K562 (cell line): ENCODE data around the gene CENPT. TPM values are rescaled to one million over a fixed set of nuclear protein-coding genes. Genes with fewer than 3 reads are reported as not detected.

ENCODE experiments used
- ATAC-seq: fragments of 200-7000 bp; cut with Tn5 transposase; 3 replicates; pipeline ENCODE4 v1.9.1; 2020; ENCODE audit warnings: moderate library complexity
- BruUV-seq: library from RNA; stranded (reverse); fragments of 400-500 nt; replicated peaks from 2 replicates; lab custom pipeline; 2021; lab: Mats Ljungman, UMichigan
- CTCF ChIA-PET: fragments of 300-600 bp; formaldehyde crosslinking; extraction: SDS; loops from one replicate; lab custom pipeline; 2021; ENCODE audit warnings: low intra/inter-chr PET ratio; lab: Yijun Ruan, JAX
- POLR2A ChIA-PET: fragments of 300-600, 350-650 bp; sonication (Branson Sonifier 250); formaldehyde crosslinking; extraction: SDS; loops from one replicate; lab custom pipeline; 2021; ENCODE audit warnings: antibody characterized with exemption, inconsistent platforms; lab: Yijun Ruan, JAX
- DNase-seq, 4 experiments: peaks; one replicate each; pipeline versions ENCODE4 v3.0.0 to v3.0.0-alpha.2; 2011 to 2018; ENCODE audit warnings: low spot score in 3 of 4, mixed read lengths in 3 of 4; ENCODE audit errors: extremely low read depth in 1 of 4
- FAIRE-seq: peaks from 2 replicates; lab custom pipeline; 2011; peaks lifted over from hg19 to GRCh38; lab: Jason Lieb, UNC
- H2AFZ ChIP-seq: 2 replicates; pipeline ENCODE4 v1.6.0; 2011; ENCODE audit warnings: low read depth, low read length, control low read depth, inconsistent platforms
- H3K27ac ChIP-seq: fragments of 200-600 bp; 3 replicates; pipeline ENCODE4 v1.8.0; 2011; ENCODE audit warnings: low read depth, mild to moderate bottlenecking, control low read depth, inconsistent platforms, low read length, moderate library complexity, mixed read lengths; ENCODE audit errors: extremely low read depth
- H3K27me3 ChIP-seq, 2 experiments: fragments of 300-600 bp in 1 of 2; 2 replicates in 1 of 2; 3 replicates in 1 of 2; pipeline versions ENCODE4 v1.6.0 to v1.8.0; 2011; ENCODE audit warnings: inconsistent platforms in 2 of 2, low read length in 2 of 2, mild to moderate bottlenecking in 1 of 2, mixed read lengths in 1 of 2, moderate library complexity in 1 of 2; ENCODE audit not compliant: control insufficient read depth in 2 of 2, insufficient read depth in 2 of 2
- H3K36me3 ChIP-seq: fragments of 300-600 bp; 3 replicates; pipeline ENCODE4 v1.8.0; 2011; ENCODE audit warnings: mild to moderate bottlenecking, low read length, inconsistent platforms; ENCODE audit not compliant: control insufficient read depth, insufficient read depth
- H3K4me1 ChIP-seq, 2 experiments: fragments of 200-600 bp in 1 of 2; replicated peaks in 1 of 2; 2 replicates in 1 of 2; 3 replicates in 1 of 2; pipeline versions ENCODE4 v1.5.1 to v1.8.0; 2011; ENCODE audit warnings: inconsistent platforms in 2 of 2, low read length in 2 of 2, mild to moderate bottlenecking in 1 of 2, mixed read lengths in 1 of 2, moderate library complexity in 1 of 2; ENCODE audit not compliant: control insufficient read depth in 2 of 2, insufficient read depth in 2 of 2
- H3K4me2 ChIP-seq: 2 replicates; pipeline ENCODE4 v1.6.1; 2011; ENCODE audit warnings: low read length, control low read depth, inconsistent platforms, mixed read lengths; ENCODE audit not compliant: insufficient read depth
- H3K4me3 ChIP-seq: fragments of 200-600 bp; sonication (generic), shearing (Covaris generic); 2 replicates; pipeline ENCODE4 v1.5.1; 2016; ENCODE audit warnings: control low read depth, inconsistent platforms
- H3K79me2 ChIP-seq: fragments of 200-600 bp; 3 replicates; pipeline ENCODE4 v1.8.0; 2011; ENCODE audit warnings: low read length, inconsistent platforms; ENCODE audit not compliant: control insufficient read depth, insufficient read depth
- H3K9ac ChIP-seq, 2 experiments: 2 replicates each; pipeline versions ENCODE4 v1.6.0 to v1.6.1; 2011; ENCODE audit warnings: low read depth in 2 of 2, low read length in 2 of 2, control low read depth in 1 of 2, inconsistent platforms in 1 of 2, mild to moderate bottlenecking in 1 of 2, mixed read lengths in 1 of 2; ENCODE audit not compliant: insufficient read depth in 1 of 2
- H3K9me1 ChIP-seq: one replicate; pipeline ENCODE4 v1.6.0; 2011; ENCODE audit warnings: inconsistent platforms, mild to moderate bottlenecking, low read length, moderate library complexity; ENCODE audit not compliant: control insufficient read depth, insufficient read depth
- H3K9me3 ChIP-seq: replicated peaks from 2 replicates; pipeline ENCODE4 v1.5.1; 2011; ENCODE audit warnings: low read depth, low read length, inconsistent platforms; ENCODE audit not compliant: control insufficient read depth, insufficient read depth
- H4K20me1 ChIP-seq: replicated peaks from 2 replicates; pipeline ENCODE4 v1.6.1; 2011; ENCODE audit warnings: low read length, inconsistent platforms, mixed read lengths; ENCODE audit not compliant: control insufficient read depth, insufficient read depth
- ASH1L ChIP-seq: fragments of 450-650 bp; IDR thresholded peaks from 2 replicates; pipeline ENCODE4 v1.6.1; 2018; ENCODE audit warnings: borderline replicate concordance, mild to moderate bottlenecking, low read depth; ENCODE audit not compliant: partially characterized antibody
- CHD4 ChIP-seq: fragments of 200-600 bp; sonication (generic); IDR thresholded peaks from 3 replicates; pipeline ENCODE4 v1.6.1; 2012; ENCODE audit warnings: low read depth, mild to moderate bottlenecking, mixed read lengths, low read length, inconsistent platforms; ENCODE audit not compliant: insufficient read depth, insufficient replicate concordance, poor library complexity, severe bottlenecking
- DPF2 ChIP-seq: fragments of 450-650 bp; IDR thresholded peaks from 2 replicates; pipeline ENCODE4 v1.6.1; 2016
- EP400 ChIP-seq: fragments of 450-650 bp; IDR thresholded peaks from 2 replicates; pipeline ENCODE4 v1.6.1; 2017; ENCODE audit warnings: antibody characterized with exemption, mild to moderate bottlenecking, moderate library complexity
- MCM3 ChIP-seq: fragments of 450-650 bp; IDR thresholded peaks from 2 replicates; pipeline ENCODE4 v1.6.1; 2016
- PHB2 ChIP-seq: fragments of 450-650 bp; IDR thresholded peaks from 2 replicates; pipeline ENCODE4 v1.6.1; 2017; ENCODE audit warnings: low read depth
- POLR2G ChIP-seq: fragments of 200-400 bp; formaldehyde crosslinking; IDR thresholded peaks from 2 replicates; pipeline ENCODE4 v1.6.1; 2017; ENCODE audit warnings: low read depth, mild to moderate bottlenecking, antibody characterized with exemption, low read length, moderate library complexity
- RBFOX2 ChIP-seq: fragments of 200-400 bp; formaldehyde crosslinking; IDR thresholded peaks from 2 replicates; pipeline ENCODE4 v1.6.1; 2017; ENCODE audit warnings: low read depth, mild to moderate bottlenecking, low read length, moderate library complexity
- WGBS: fragments of 100-300 bp; shearing (Covaris generic); methylation state at CpG from one replicate; pipeline ENCODE4 v1.1.6; 2016; ENCODE audit warnings: low coverage, mixed read lengths; ENCODE audit not compliant: insufficient coverage; ENCODE audit errors: missing lambda C conversion rate; 5-methylcytosine and 5-hydroxymethylcytosine counted together
- in situ Hi-C: fragments of 300-500 bp; cut with MboI; formaldehyde crosslinking; loops from 4 replicates; pipeline ENCODE4 v1.15.0; 2018; ENCODE audit warnings: inconsistent platforms, mixed read lengths
- intact Hi-C: fragments of 100-400 bp; cut with micrococcal nuclease; formaldehyde crosslinking; loops from 2 replicates; pipeline ENCODE4 v1.14.2; 2022
- polyA plus RNA-seq, 8 experiments: library from polyadenylated mRNA; depleted of rRNA in 4 of 8; stranded (reverse) in 5 of 8; unstranded in 3 of 8; fragments of >200 nt; fragmentation: Nextera tagmentation in 2 of 8; fragmentation: Illumina TruSeq in 1 of 8; extraction: Ambion mirVana in 2 of 8; extraction: Trizol in 1 of 8; gene quantifications; 2 replicates each; pipeline versions ENCODE4 v1.2.1 to v1.2.3, GENCODE V29; 2011 to 2014; ENCODE audit warnings: inconsistent platforms in 1 of 8, missing spikeins in 1 of 8
- total RNA-seq, 7 experiments: library from RNA; depleted of rRNA in 6 of 7; stranded (reverse); fragments of >200 nt in 6 of 7; fragmentation: Illumina TruSeq in 2 of 7; extraction: Trizol in 2 of 7; gene quantifications; 2 replicates each; pipeline versions ENCODE4 v1.2.1 to v1.2.3, GENCODE V29; 2011 to 2021; ENCODE audit warnings: low replicate concordance in 1 of 7

Gene CENPT
- total and polyA plus RNA-seq, 9 of the 15 experiments (the other 6 are each of a cell fraction or from before 2014, with no cell fraction given), result 3.6 to 94.2 (median 44.1) TPM

DNA sequence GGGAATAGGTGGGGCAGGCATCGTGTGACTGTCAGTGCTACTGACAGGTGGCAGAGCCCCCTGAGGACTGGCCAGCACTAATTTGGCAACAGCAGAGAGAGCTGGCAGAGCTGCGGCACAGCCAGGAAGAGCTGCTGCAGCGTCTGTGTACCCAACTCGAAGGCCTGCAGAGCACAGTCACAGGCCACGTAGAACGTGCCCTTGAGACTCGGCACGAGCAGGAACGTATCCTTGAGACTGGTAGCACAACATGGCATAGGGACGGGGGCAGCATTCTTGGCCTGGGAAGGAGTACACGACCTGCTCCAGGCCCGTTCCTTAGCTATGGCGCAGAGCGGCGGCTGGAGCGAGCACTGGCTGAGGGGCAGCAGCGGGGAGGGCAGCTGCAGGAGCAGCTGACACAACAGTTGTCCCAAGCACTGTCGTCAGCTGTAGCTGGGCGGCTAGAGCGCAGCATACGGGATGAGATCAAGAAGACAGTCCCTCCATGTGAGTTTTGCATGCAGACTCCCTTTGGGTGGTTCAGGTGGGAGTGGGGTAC lies 34.2 kb upstream of the CENPT start:
- Histone ChIP-seq H4K20me1 (peaks cover 24% of the 10 kb centered on the region), H3K4me2 (no peak overlapping the region), H3K36me3 (peaks cover 85% of the 10 kb centered on the region; the same call in 2 of the 3 replicates), H3K9me3 (no peaks in the 10 kb centered on the region), H3K27ac (no peak overlapping the region), H3K4me3 (no peak overlapping the region), H3K27me3 (no peaks in the 10 kb centered on the region), H3K4me1 (peaks cover 6 to 40% of the 10 kb centered on the region in 2 experiments; a peak in 4 of 5 replicates), H3K79me2 (peaks cover 2% of the 10 kb centered on the region; the same call in 1 of the 3 replicates), H3K9ac (peak overlapping the region in 1 of 2 experiments; percentile 46; a peak in 1 of 4 replicates), H3K9me1 (no peaks in the 10 kb centered on the region), H2AFZ (no peak overlapping the region)
- no peak for FAIRE-seq
- ChIA-PET CTCF (interaction anchor here (4.0 kb wide), 1 partner anchor 47 kb away, joined by 35 read pairs; no protein-coding TSS in a partner anchor), POLR2A (interaction anchor here (0.8 to 1.3 kb wide), 5 partner anchors 8 to 54 kb away, joined by 3 to 5 read pairs (median 4); partner anchors contain the start of gene EDC4)
- 87% methylated on average over 21 of the region's 21 CpGs for WGBS
- no TSS peak for BruUV-seq
- in situ Hi-C loops, result no loop called here
- ATAC-seq, result no peak
- TF ChIP-seq DPF2 (no peak), CHD4 (no peak), POLR2G (0 out of 2 replicates have a peak, but pooled peaks have one; percentile 50), EP400 (no peak), MCM3 (no peak), ASH1L (no peak), RBFOX2 (peak; percentile 47; the same call in 1 of the 2 replicates), PHB2 (no peak)
- intact Hi-C loops, result loop anchor here (10.0 kb wide), 1 partner anchor 163 kb away; no protein-coding TSS in a partner anchor
- DNase-seq, result no peak
